SU-DHL-6 (cell line): ENCODE data around the gene TAF11L10.
"Not testable (repeated sequence)": the region's sequence is repeated elsewhere in the genome, so short reads cannot be mapped to it uniquely, and the experiment has no call there.

Source experiments
- H2AFZ ChIP-seq: fragments of 200-600 bp; sonication (generic); 2 replicates; pipeline ENCODE4 v1.6.1; 2014; ENCODE audit warnings: low read depth, mild to moderate bottlenecking, moderate library complexity, mixed read lengths, antibody characterized with exemption, low read length; ENCODE audit not compliant: severe bottlenecking
- H3F3A ChIP-seq: fragments of 200-600 bp; shearing (Covaris generic); 2 replicates; pipeline ENCODE4 v1.6.0; 2016; ENCODE audit warnings: antibody characterized with exemption, mild to moderate bottlenecking; ENCODE audit not compliant: insufficient read depth
- H3K27ac ChIP-seq: fragments of 200-600 bp; sonication (generic); 2 replicates; pipeline ENCODE4 v1.5.1; 2016; ENCODE audit warnings: low read depth, mild to moderate bottlenecking, low read length, moderate library complexity, mixed read lengths
- H3K27me3 ChIP-seq: fragments of 200-600 bp; sonication (generic), shearing (Covaris generic); 2 replicates; pipeline ENCODE4 v1.6.0; 2014; ENCODE audit warnings: mild to moderate bottlenecking, low read length
- H3K36me3 ChIP-seq: fragments of 200-600 bp; sonication (generic); 2 replicates; pipeline ENCODE4 v1.6.1; 2014; ENCODE audit warnings: mild to moderate bottlenecking, low read length, mixed read lengths
- H3K4me2 ChIP-seq: fragments of 300-600, 200-600 bp; shearing (Covaris generic), sonication (generic); 2 replicates; pipeline ENCODE4 v1.6.0; 2014; ENCODE audit warnings: low read length, low read depth, mild to moderate bottlenecking; ENCODE audit not compliant: poor library complexity, severe bottlenecking
- H3K4me3 ChIP-seq: fragments of 200-600 bp; sonication (generic); 2 replicates; pipeline ENCODE4 v1.5.1; 2014; ENCODE audit warnings: antibody characterized with exemption, low read length, mild to moderate bottlenecking, mixed read lengths; ENCODE audit not compliant: insufficient read depth, poor library complexity, severe bottlenecking
- H3K79me2 ChIP-seq: fragments of 200-600 bp; sonication (generic); 2 replicates; pipeline ENCODE4 v1.6.1; 2014; ENCODE audit warnings: mild to moderate bottlenecking, low read length, moderate library complexity; ENCODE audit not compliant: insufficient read depth
- H3K9ac ChIP-seq: fragments of 200-600 bp; sonication (generic); 2 replicates; pipeline ENCODE4 v1.7.0; 2014; ENCODE audit warnings: mild to moderate bottlenecking, low read length
- H3K9me2 ChIP-seq: fragments of 200-600 bp; sonication (generic); replicated peaks from 2 replicates; pipeline ENCODE4 v1.6.1; 2014; ENCODE audit warnings: low read length; ENCODE audit not compliant: insufficient read depth
- H3K9me3 ChIP-seq: fragments of 200-600 bp; sonication (generic); 2 replicates; pipeline ENCODE4 v1.6.1; 2014; ENCODE audit warnings: low read length, mixed read lengths; ENCODE audit not compliant: insufficient read depth
- H4K20me1 ChIP-seq: fragments of 200-600 bp; sonication (generic); 2 replicates; pipeline ENCODE4 v1.6.1; 2014; ENCODE audit warnings: low read depth, mild to moderate bottlenecking, antibody characterized with exemption, low read length, moderate library complexity, mixed read lengths
- CTCF ChIP-seq: fragments of 200-600 bp; sonication (generic); IDR thresholded peaks from one replicate; pipeline ENCODE4 v1.5.1; 2017; ENCODE audit warnings: antibody characterized with exemption, mild to moderate bottlenecking, low read length, moderate library complexity; ENCODE audit not compliant: insufficient read depth, poor library complexity, severe bottlenecking
- EZH2phosphoT487 ChIP-seq: fragments of 200-600 bp; sonication (generic), shearing (Covaris generic); conservative IDR thresholded peaks from 2 replicates; pipeline ENCODE4 v1.6.1; 2018; ENCODE audit warnings: mild to moderate bottlenecking, antibody characterized with exemption, low read length, moderate library complexity, mixed read lengths

Gene TAF11L10

GRCh38 chr5:17620627-17621026 is 23.0 kb upstream of the TAF11L10 start:
- Histone ChIP-seq H3K9me3 (no peaks in the 10 kb centered on the region), H3K4me3 (no peak overlapping the region), H3K79me2 (no peaks in the 10 kb centered on the region), H3K27me3 (no peaks in the 10 kb centered on the region), H3K4me2 (no peak overlapping the region), H4K20me1 (no peaks in the 10 kb centered on the region), H3K9me2 (no peaks in the 10 kb centered on the region), H3K27ac (no peak overlapping the region), H3F3A (no peaks in the 10 kb centered on the region), H2AFZ (no peak overlapping the region), H3K36me3 (no peaks in the 10 kb centered on the region), H3K9ac (no peak overlapping the region)
- TF ChIP-seq CTCF, result peak; percentile 32
- TF ChIP-seq EZH2phosphoT487, result no peak

GRCh38 chr5:17619354-17619753 is 21.7 kb upstream of the TAF11L10 start:
- TF ChIP-seq EZH2phosphoT487 (no peak), CTCF (no peak)
- Histone ChIP-seq H3F3A (no peaks in the 10 kb centered on the region), H4K20me1 (no peaks in the 10 kb centered on the region), H3K4me3 (no peak overlapping the region), H3K79me2 (no peaks in the 10 kb centered on the region), H3K4me2 (no peak overlapping the region), H3K27me3 (no peaks in the 10 kb centered on the region), H3K9ac (no peak overlapping the region), H2AFZ (no peak overlapping the region), H3K9me3 (no peaks in the 10 kb centered on the region), H3K9me2 (no peaks in the 10 kb centered on the region), H3K27ac (no peak overlapping the region), H3K36me3 (no peaks in the 10 kb centered on the region)

- Histone ChIP-seq H3K4me3 (no peak overlapping the region), H3F3A (no peaks in the 10 kb centered on the region), H3K79me2 (no peaks in the 10 kb centered on the region), H3K9me3 (no peaks in the 10 kb centered on the region), H3K27me3 (no peaks in the 10 kb centered on the region), H3K4me2 (no peak overlapping the region), H3K9me2 (no peaks in the 10 kb centered on the region), H3K27ac (no peak overlapping the region), H2AFZ (no peak overlapping the region), H4K20me1 (no peaks in the 10 kb centered on the region), H3K9ac (no peak overlapping the region), H3K36me3 (no peaks in the 10 kb centered on the region)
- TF ChIP-seq EZH2phosphoT487, result no peak
- no peak for TF ChIP-seq CTCF
Observed at GRCh38 chr5:17614872-17615605, 17.4 kb upstream of the TAF11L10 start.

- H3K9ac ChIP-seq, H3K79me2 ChIP-seq, H3K27me3 ChIP-seq, H3K27ac ChIP-seq, H3K9me3 ChIP-seq, H3K4me3 ChIP-seq, H2AFZ ChIP-seq, H3F3A ChIP-seq, H3K36me3 ChIP-seq, H3K9me2 ChIP-seq, H4K20me1 ChIP-seq, H3K4me2 ChIP-seq: not testable (repeated sequence)
Observed at GRCh38 chr5:17610092-17610491, 12.5 kb upstream of the TAF11L10 start, which contains the start of gene TAF11L12. TSS of gene TAF11L12 (plus strand) at chr5:17610392.

GRCh38 chr5:17607461-17607860 is 9.8 kb upstream of the TAF11L10 start:
- not testable (repeated sequence) for H3K27me3 ChIP-seq, H3K27ac ChIP-seq

More at GRCh38 chr5:17607461-17607860, 9.8 kb upstream of the TAF11L10 start:
- H3F3A ChIP-seq, H2AFZ ChIP-seq, H3K36me3 ChIP-seq, H3K4me3 ChIP-seq, H3K4me2 ChIP-seq, H4K20me1 ChIP-seq, H3K9ac ChIP-seq, H3K9me3 ChIP-seq, H3K9me2 ChIP-seq, H3K79me2 ChIP-seq: not testable (repeated sequence)
